Liver (tissue), 9 donors: ENCODE data around the gene PRG3. TPM values are rescaled to one million over a fixed set of nuclear protein-coding genes. Genes with fewer than 3 reads are reported as not detected.

Experiments
- DNase-seq: peaks from one replicate; pipeline ENCODE4 v3.0.0-alpha.2; 2017; ENCODE audit warnings: low spot score
- H3K27ac ChIP-seq, 2 donors: one replicate each; pipeline ENCODE4 v1.7.0; 2013; ENCODE audit warnings: inconsistent platforms in 2 of 2, low read length in 2 of 2, control low read depth in 1 of 2, low read depth in 1 of 2, mild to moderate bottlenecking in 1 of 2
- H3K27me3 ChIP-seq, 4 donors: one replicate each; pipeline versions ENCODE4 v1.6.1 to v1.7.0; 2013; ENCODE audit warnings: low read length in 3 of 4, inconsistent platforms in 1 of 4, mild to moderate bottlenecking in 1 of 4, moderate library complexity in 1 of 4; ENCODE audit not compliant: control insufficient read depth in 4 of 4, insufficient read depth in 4 of 4
- H3K36me3 ChIP-seq, 4 donors: one replicate each; pipeline versions ENCODE4 v1.6.1 to v1.7.0; 2013; ENCODE audit warnings: low read length in 3 of 4, mild to moderate bottlenecking in 3 of 4, low read depth in 1 of 4, moderate library complexity in 1 of 4; ENCODE audit not compliant: control insufficient read depth in 4 of 4, insufficient read depth in 3 of 4
- H3K4me1 ChIP-seq, 4 donors: one replicate each; pipeline versions ENCODE4 v1.6.1 to v1.7.0; 2013; ENCODE audit warnings: low read length in 3 of 4, mild to moderate bottlenecking in 3 of 4, moderate library complexity in 1 of 4; ENCODE audit not compliant: control insufficient read depth in 4 of 4, insufficient read depth in 4 of 4
- H3K4me3 ChIP-seq, 3 donors: one replicate each; pipeline versions ENCODE4 v1.6.1 to v1.7.0; 2013; ENCODE audit warnings: low read length in 3 of 3, control low read depth in 1 of 3, low read depth in 1 of 3, mild to moderate bottlenecking in 1 of 3
- H3K9ac ChIP-seq, 2 donors: one replicate each; pipeline ENCODE4 v1.7.0; 2013; ENCODE audit warnings: low read length in 2 of 2, mild to moderate bottlenecking in 2 of 2, moderate library complexity in 2 of 2, control low read depth in 1 of 2, low read depth in 1 of 2
- H3K9me3 ChIP-seq, 4 donors: one replicate each; pipeline versions ENCODE4 v1.6.1 to v1.7.0; 2013; ENCODE audit warnings: low read length in 3 of 4; ENCODE audit not compliant: control insufficient read depth in 4 of 4
- EGR1 ChIP-seq, 2 donors: IDR thresholded peaks; 2 replicates each; pipeline ENCODE4 v1.6.1; 2016 to 2018; ENCODE audit warnings: antibody characterized with exemption in 2 of 2, low read depth in 2 of 2
- FOXA1 ChIP-seq: IDR thresholded peaks from 2 replicates; pipeline ENCODE4 v1.6.1; 2016; ENCODE audit warnings: antibody characterized with exemption
- FOXA2 ChIP-seq: IDR thresholded peaks from 2 replicates; pipeline ENCODE4 v1.6.1; 2016; ENCODE audit warnings: antibody characterized with exemption
- GABPA ChIP-seq, 2 donors: IDR thresholded peaks in 1 of 2; conservative IDR thresholded peaks in 1 of 2; 2 replicates each; pipeline ENCODE4 v1.6.1; 2016; ENCODE audit warnings: antibody characterized with exemption in 2 of 2, mild to moderate bottlenecking in 1 of 2, moderate library complexity in 1 of 2
- HNF4A ChIP-seq, 2 donors: conservative IDR thresholded peaks; 2 replicates each; pipeline ENCODE4 v1.6.1; 2016; ENCODE audit warnings: antibody characterized with exemption in 2 of 2, mild to moderate bottlenecking in 2 of 2
- HNF4G ChIP-seq: IDR thresholded peaks from 2 replicates; pipeline ENCODE4 v1.6.1; 2016; ENCODE audit warnings: antibody characterized with exemption
- JUND ChIP-seq, 2 donors: IDR thresholded peaks; 2 replicates each; pipeline ENCODE4 v1.6.1; 2016; ENCODE audit warnings: antibody characterized with exemption in 2 of 2
- MAX ChIP-seq: IDR thresholded peaks from 2 replicates; pipeline ENCODE4 v1.6.1; 2016; ENCODE audit warnings: antibody characterized with exemption
- NR2F2 ChIP-seq: IDR thresholded peaks from 2 replicates; pipeline ENCODE4 v1.6.1; 2016; ENCODE audit warnings: antibody characterized with exemption
- RAD21 ChIP-seq, 2 donors: IDR thresholded peaks; 2 replicates each; pipeline ENCODE4 v1.6.1; 2016; ENCODE audit warnings: antibody characterized with exemption in 2 of 2, mild to moderate bottlenecking in 2 of 2
- REST ChIP-seq: IDR thresholded peaks from 2 replicates; pipeline ENCODE4 v1.6.1; 2016; ENCODE audit warnings: antibody characterized with exemption, mild to moderate bottlenecking
- SP1 ChIP-seq: IDR thresholded peaks from 2 replicates; pipeline ENCODE4 v1.6.1; 2018; ENCODE audit warnings: antibody characterized with exemption, mild to moderate bottlenecking
- YY1 ChIP-seq: IDR thresholded peaks from 2 replicates; pipeline ENCODE4 v1.6.1; 2016; ENCODE audit warnings: antibody characterized with exemption, mild to moderate bottlenecking
- WGBS: extraction: QIAGEN DNeasy Blood & Tissue Kit; methylation state at CpG from one replicate; pipeline ENCODE4 v1.1.7; 2013; 5-methylcytosine and 5-hydroxymethylcytosine counted together
- polyA plus RNA-seq, 2 donors: library from polyadenylated mRNA; stranded (reverse) in 1 of 2; unstranded in 1 of 2; fragments of 200-250 nt in 1 of 2; fragments of >200 nt in 1 of 2; fragmentation: Nextera tagmentation in 1 of 2; extraction: Ambion mirVana in 1 of 2; gene quantifications; one replicate each; pipeline versions ENCODE4 v1.2.1 to v1.2.3, GENCODE V29; 2013 to 2015
- total RNA-seq, 2 donors: library from RNA; depleted of rRNA; stranded (reverse); fragments of >200 nt; gene quantifications; one replicate each; pipeline ENCODE4 v1.2.3, GENCODE V29; 2014
- TF ChIP-seq, protein P1 (sequence below): fragments of 150-350 bp; IDR thresholded peaks from 2 replicates; pipeline ENCODE4 v1.5.1; 2017; ENCODE audit warnings: improper control_type of control experiment, low read depth, low read length; ENCODE audit not compliant: missing input control
- donor health status: healthy.
- donor health status: healthy.
- donor health status: healthy.
- donor health status: healthy.
- donor health status: healthy.

The PRG3 gene
- total and polyA plus RNA-seq, 4 donors: 0.22 to 4.9 TPM; not detected in 2

DNA sequence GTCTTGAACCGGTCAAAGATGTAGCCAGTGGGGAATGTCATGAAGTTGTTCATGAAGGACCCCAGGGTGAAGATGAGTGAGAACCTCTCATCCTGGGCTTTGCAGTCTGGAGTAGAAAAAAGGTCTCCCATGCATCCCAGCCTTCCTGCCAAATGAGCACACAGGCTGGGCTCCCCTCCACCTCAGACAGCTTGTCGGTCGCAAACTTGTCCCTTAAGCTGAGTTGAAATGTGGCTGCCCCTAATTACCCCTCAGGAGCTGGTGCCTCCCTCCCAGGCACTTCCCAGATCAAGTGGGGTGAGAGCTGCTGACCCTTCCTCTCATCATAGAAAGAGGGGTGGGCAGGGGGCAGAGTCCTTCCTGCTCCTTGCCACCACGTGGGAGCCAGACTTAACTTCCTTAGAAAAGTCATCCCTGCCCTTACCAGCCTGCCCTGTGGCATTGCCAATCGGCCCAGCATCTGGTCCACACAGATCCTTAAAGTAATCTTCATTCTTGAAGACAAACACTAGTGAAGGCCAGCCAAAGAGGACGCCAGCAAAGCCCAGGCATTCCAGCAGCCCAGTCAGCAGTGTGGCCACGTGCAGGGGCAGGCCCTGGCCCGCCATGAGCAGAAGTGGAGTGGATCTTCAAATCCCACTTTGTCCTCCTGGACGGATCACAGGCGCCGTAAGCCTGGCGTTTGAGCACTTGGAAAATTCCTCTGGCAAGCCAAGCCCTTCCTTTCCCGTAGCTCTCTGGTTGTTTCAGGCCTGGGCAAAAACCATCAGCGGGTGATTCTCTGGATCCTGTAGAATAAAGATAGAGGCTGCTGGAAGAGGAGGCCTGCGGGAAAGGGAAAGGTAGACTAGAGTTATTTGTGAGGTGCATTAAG, 44.9 kb upstream of the PRG3 start:
- no peaks in the 10 kb centered on the region for H3K27me3 ChIP-seq
- WGBS: 27% methylated on average over 15 of the region's 15 CpGs
- H3K27ac ChIP-seq: peak overlapping the region; percentile 92 to 99
- H3K4me1 ChIP-seq: peaks cover 12 to 73% (median 32%) of the 10 kb centered on the region in 4 donors
- H3K4me3 ChIP-seq: peak overlapping the region; percentile 35 to 68 (median 65)
- no peak for TF ChIP-seq GABPA (IDR thresholded peaks at IDR 0.05 in 1 of 2, conservative IDR thresholded peaks at IDR 0.05 in 1 of 2)
- TF ChIP-seq MAX: peak; percentile 56
- peak; percentile 7 for TF ChIP-seq SP1
- TF ChIP-seq, protein P1, sequence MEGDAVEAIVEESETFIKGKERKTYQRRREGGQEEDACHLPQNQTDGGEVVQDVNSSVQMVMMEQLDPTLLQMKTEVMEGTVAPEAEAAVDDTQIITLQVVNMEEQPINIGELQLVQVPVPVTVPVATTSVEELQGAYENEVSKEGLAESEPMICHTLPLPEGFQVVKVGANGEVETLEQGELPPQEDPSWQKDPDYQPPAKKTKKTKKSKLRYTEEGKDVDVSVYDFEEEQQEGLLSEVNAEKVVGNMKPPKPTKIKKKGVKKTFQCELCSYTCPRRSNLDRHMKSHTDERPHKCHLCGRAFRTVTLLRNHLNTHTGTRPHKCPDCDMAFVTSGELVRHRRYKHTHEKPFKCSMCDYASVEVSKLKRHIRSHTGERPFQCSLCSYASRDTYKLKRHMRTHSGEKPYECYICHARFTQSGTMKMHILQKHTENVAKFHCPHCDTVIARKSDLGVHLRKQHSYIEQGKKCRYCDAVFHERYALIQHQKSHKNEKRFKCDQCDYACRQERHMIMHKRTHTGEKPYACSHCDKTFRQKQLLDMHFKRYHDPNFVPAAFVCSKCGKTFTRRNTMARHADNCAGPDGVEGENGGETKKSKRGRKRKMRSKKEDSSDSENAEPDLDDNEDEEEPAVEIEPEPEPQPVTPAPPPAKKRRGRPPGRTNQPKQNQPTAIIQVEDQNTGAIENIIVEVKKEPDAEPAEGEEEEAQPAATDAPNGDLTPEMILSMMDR: no peak
- TF ChIP-seq JUND (IDR thresholded peaks at IDR 0.05): no peak
- TF ChIP-seq FOXA1: no peak
- no peak for TF ChIP-seq RAD21 (IDR thresholded peaks at IDR 0.05)
- peak; percentile 52 for DNase-seq
- peaks cover 9 to 20% (median 14%) of the 10 kb centered on the region in 4 donors for H3K36me3 ChIP-seq
- no peaks in the 10 kb centered on the region for H3K9me3 ChIP-seq
- H3K9ac ChIP-seq: peak overlapping the region; percentile 72 to 76

DNA sequence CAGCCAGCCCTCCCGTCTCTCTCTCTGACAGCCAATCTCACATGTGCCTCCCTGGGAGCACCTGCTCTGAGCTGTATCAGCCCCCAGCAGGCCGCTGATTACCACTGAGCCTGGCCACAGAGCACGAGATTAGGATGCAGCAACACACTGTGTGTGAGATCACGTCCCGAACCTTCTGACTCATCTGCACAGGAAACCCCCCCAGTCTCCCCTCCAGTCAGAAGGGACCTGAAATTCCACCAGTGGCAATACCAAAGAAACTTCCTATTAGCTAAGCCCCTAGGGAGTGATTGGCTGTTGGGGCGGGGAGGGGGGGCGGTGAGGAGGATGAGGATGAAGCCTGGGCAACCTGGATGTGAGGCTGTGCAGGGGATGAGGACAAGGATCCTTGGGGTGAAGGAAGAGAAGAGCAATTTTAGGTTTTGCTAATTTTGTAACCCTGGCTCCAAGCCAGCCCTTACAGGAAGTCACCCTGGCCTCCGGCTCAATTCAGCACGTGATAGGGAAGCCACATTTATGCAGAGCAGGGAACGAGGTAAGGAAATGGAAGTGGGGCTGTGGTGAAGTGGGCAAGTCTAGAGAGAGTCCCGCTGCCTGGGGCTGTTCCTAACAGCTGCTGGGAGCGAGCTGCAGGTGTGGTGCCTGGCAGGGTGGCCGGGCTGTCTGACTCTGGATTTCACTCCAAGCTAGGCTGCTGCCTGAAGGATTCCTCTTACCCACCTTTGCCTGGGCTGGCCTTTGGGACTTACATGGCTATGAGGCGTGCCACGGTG, 44.0 kb upstream of the PRG3 start:
- H3K27me3 ChIP-seq: no peaks in the 10 kb centered on the region
- peak overlapping the region; percentile 72 to 76 for H3K9ac ChIP-seq
- peak overlapping the region; percentile 92 to 99 for H3K27ac ChIP-seq
- H3K36me3 ChIP-seq: peaks cover 10 to 28% (median 21%) of the 10 kb centered on the region in 4 donors
- peaks cover 10 to 65% (median 29%) of the 10 kb centered on the region in 4 donors for H3K4me1 ChIP-seq
- TF ChIP-seq HNF4G: no peak
- peak; percentile 43 for TF ChIP-seq SP1
- no peak for TF ChIP-seq FOXA2
- no peak for TF ChIP-seq REST
- TF ChIP-seq MAX: peak; percentile 65
- peak in 1 of 2 donors; percentile 3 for TF ChIP-seq HNF4A (conservative IDR thresholded peaks at IDR 0.05)
- TF ChIP-seq NR2F2: peak; percentile 42
- TF ChIP-seq JUND (IDR thresholded peaks at IDR 0.05): peak; percentile 73 to 76
- TF ChIP-seq YY1: peak; percentile 35
- TF ChIP-seq RAD21 (IDR thresholded peaks at IDR 0.05): no peak
- TF ChIP-seq GABPA (IDR thresholded peaks at IDR 0.05 in 1 of 2, conservative IDR thresholded peaks at IDR 0.05 in 1 of 2): peak; percentile 16 to 47
- TF ChIP-seq EGR1 (IDR thresholded peaks at IDR 0.05; ENCODE audit: low read depth in 2 of 2): no peak
- peak; percentile 82 for DNase-seq
- H3K4me3 ChIP-seq: peak overlapping the region; percentile 35 to 68 (median 65)
- 36% methylated on average over 15 of the region's 15 CpGs for WGBS
- H3K9me3 ChIP-seq: no peaks in the 10 kb centered on the region
